HG03520 (cell line): ENCODE data around the gene SHROOM3.

Experiments
- ATAC-seq: cut with Tn5 transposase; IDR thresholded peaks from one replicate; pipeline ENCODE4 v1.9.1; 2021; ENCODE audit warnings: mild to moderate bottlenecking, moderate library complexity; ENCODE audit not compliant: unreplicated experiment

Gene SHROOM3

GRCh38 chr4:76564123-76564915 is 129.3 kb downstream of the SHROOM3 start:
- no peak for ATAC-seq

DNA sequence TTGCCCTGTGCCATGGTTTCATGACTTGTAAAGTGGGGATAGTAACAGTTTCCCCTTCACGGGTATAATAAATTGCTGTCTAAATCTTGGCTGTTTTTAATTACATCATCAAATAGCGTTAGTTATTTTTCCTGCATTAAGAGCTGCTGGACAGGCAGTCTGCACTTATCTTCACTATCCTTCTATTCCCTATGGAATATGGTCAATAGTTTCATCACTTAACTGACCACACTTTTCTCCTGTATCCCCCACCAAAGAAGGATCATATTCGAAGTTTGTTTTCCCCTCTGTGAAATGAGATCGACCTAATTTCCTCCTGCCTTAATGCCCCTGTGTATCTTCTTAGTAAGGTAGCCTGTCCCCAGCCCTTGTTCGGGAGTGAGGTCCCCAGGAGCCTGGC is 133.2 kb downstream of the SHROOM3 start:
- ATAC-seq: no peak

DNA sequence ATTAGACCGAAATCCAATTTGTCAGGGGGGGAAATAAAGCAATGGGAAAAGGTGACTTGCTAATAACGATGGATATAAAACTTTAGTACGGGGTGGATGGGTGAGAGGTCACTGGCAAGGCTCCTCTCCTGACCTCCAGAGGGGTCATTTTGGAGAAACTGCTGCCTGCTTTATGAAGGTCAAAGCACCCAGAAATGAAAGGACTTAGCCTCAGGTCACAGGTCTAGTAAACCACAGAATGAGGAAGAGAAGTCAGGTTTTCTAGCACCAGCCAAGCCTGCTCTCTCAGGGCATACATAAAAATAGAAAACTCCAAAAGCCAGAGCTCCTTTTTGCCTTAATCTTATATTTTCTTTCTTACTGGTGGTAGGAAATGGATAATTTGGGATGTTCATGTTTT is 134.2 kb downstream of the SHROOM3 start:
- no peak for ATAC-seq

- no peak for ATAC-seq
Observed at GRCh38 chr4:76569706-76570105, 134.7 kb downstream of the SHROOM3 start.

GRCh38 chr4:76570141-76570973 is 135.3 kb downstream of the SHROOM3 start:
- no peak for ATAC-seq

- ATAC-seq: no peak
Observed at GRCh38 chr4:76571274-76571673, 136.2 kb downstream of the SHROOM3 start.

GRCh38 chr4:76572224-76572623 is 137.2 kb downstream of the SHROOM3 start:
- ATAC-seq: no peak

DNA sequence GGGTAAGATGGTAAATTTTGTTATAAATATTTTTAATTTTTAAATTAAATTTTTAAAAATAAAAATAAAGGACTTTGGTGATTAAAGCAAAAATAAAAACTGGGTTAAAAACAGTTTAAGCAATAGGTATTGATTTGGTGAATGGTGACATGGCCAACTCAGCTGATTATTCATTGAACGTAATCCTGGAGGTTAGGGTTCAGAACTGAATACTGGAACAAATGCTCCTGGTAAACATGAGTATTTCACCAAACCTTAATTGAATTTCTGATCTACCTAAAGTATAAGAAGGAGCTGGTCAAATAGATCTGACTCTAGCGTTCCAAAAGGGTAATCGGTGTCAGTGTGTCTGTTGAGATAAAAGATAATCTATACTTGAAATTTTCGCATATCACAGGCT is 141.8 kb downstream of the SHROOM3 start:
- no peak for ATAC-seq

GRCh38 chr4:76578002-76578560 is 143.1 kb downstream of the SHROOM3 start:
- no peak for ATAC-seq

GRCh38 chr4:76579596-76580375 is 144.8 kb downstream of the SHROOM3 start:
- ATAC-seq: no peak

DNA sequence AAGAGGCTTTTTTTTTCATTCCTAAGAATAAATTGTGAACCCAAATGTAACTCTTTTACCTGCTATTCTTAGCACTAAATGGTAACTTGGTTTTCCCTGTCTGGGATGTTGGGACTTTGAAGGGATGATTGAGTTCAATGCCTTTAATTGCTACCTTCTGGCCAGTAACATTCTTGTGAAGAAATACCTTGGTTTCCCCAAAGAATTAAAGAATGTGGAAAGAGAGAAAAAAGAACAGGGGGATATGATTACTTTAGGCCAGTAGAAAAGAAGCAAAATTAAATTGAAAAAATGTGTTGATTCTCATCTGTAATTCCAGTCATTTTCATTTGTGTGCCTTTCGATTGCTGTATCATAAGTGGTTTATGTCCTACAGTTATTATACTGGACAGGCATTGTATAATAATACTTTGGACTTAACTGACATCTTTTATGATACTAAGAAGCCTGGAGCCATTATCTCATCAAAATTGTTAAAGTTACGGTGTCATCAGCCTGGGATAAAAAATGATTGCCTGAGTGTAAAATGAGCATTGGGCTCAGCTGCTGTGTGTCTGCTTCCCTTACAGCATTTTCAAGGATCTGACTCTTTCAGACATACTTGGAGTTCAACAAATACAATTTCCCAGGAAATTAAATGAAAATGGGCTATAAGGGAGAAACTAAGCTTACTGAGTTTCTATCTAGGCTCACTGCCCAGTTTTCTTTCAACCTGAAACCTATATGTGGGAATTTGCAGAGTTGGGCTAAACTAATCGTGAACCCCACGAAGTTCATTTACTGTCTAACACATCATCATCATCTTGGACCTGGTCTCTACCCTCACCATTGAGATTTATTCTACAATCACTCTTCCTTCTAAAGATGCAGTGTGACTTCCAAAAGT is 146.3 kb downstream of the SHROOM3 start:
- ATAC-seq: no peak

DNA sequence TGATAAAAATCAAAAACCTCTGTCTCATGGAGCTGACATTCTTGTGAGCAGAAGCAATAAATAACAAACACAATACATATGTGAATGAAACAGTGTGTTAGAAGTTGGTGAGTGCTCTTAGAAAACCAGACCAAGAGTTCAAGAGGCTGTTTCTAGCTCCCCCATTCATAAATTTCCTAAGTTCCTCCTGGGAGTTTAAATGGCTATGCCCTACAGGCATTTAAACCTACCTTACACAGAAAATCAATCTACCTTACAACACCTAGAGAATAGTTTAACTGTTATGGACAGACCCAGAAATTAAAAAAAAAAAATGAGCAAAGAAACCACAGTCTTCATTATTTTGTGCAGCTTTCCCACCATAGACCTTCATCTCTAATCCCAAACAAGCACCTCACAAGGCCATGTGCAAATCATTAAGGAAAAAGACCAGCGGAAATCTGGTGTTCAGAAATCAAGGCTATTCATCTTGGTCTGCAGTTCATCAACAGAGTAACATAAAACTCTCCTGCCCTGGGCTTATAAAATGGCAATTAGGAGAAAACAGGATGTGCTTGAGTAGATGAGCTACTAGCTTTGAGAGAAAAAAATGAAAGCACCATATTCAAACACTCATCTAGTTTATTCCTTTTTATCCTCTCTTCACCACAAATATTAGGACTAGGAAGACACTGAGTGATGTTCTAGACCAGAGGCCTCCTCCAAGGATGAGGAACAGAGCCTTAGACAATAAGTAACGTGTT is 147.2 kb downstream of the SHROOM3 start:
- ATAC-seq: no peak

- ATAC-seq: no peak
Observed at GRCh38 chr4:76582817-76583087, 147.7 kb downstream of the SHROOM3 start.

DNA sequence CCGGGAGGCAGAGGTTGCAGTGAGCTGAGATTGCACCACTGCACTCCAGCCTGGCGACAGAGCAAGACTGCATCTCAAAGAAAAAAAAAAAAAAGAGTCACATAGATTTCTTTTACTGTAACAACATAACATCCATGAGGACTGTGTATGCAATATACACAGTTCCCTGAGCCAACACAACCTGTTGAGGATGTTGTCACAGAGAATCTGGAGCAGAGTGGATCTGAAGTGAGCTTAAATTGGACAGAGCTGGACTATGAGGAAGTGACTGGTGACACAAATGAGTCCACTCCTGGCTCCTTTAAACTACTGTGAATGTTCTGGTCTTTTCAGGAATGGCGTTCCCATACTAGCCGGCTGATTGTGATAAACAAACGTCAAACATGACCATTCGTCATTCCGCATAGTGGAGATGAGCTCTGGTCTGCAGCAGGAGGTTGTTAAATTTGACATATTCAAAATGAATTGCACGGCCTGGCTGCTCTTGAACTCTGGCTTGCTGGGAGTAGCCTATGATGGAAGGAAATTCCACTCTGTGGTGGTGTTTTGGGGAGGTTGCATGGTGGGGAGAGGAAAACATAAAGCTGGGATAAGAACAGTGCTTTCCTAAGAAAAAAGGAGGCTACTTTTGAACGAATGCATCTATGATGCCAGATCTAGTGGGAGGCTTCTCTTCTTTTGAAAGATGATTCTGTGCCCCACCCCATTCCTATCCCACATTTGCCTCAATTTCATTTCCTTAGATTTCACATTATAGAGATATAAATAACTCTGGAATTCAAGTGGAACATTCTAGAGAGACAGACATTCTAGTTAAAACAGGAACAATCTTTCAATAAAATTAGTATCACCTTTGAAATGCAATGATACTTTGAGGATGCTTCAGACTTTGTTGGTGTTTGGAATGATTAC is 149.5 kb downstream of the SHROOM3 start:
- ATAC-seq: no peak

GRCh38 chr4:76585272-76585671 is 150.2 kb downstream of the SHROOM3 start:
- no peak for ATAC-seq

- ATAC-seq: peak; percentile 75
Observed at GRCh38 chr4:76585897-76586360, 150.9 kb downstream of the SHROOM3 start.

DNA sequence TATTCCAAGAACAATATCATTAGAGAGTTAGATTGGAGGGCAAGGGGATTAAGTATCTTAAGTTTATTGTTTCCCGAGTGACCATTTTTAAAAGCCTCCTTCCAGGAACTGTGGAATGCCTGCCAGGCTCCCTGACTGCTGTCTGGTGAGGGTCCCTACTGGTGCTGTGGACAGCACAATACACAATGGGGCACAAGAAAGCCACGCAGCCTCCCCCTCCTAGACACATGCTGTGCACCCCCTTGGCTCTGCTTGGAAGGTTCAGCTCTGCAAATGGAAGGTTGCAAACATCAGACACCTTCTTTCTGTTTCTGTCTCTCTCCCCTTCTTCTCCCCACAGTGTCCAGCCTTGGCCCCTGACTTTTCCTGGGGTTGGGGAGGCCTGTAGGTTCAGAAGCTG is 153.2 kb downstream of the SHROOM3 start:
- no peak for ATAC-seq

- no peak for ATAC-seq
Observed at GRCh38 chr4:76589402-76589801, 154.4 kb downstream of the SHROOM3 start.
